Nephron progenitor cell (in vitro differentiated cells): ENCODE measurements around the gene TXLNG.
"Not testable (repeated sequence)": the region's sequence is repeated elsewhere in the genome, so short reads cannot be mapped to it uniquely, and the experiment has no call there.

ENCODE experiments used
- DNase-seq: peaks from one replicate; pipeline ENCODE4 v3.0.0; 2021
- H3K27ac Mint-ChIP-seq: 2 replicates; pipeline ENCODE4 v1.8.0; 2021; ENCODE audit warnings: mild to moderate bottlenecking, moderate library complexity, mixed read lengths
- H3K27me3 Mint-ChIP-seq: 2 replicates; pipeline ENCODE4 v1.8.0; 2021; ENCODE audit warnings: mild to moderate bottlenecking, low read depth, mixed read lengths; ENCODE audit not compliant: poor library complexity
- H3K36me3 Mint-ChIP-seq: 2 replicates; pipeline ENCODE4 v1.8.0; 2021; ENCODE audit warnings: low read depth, mixed read lengths
- H3K4me1 Mint-ChIP-seq: 2 replicates; pipeline ENCODE4 v1.8.0; 2021; ENCODE audit warnings: mixed read lengths
- H3K4me3 Mint-ChIP-seq: 2 replicates; pipeline ENCODE4 v1.8.0; 2021; ENCODE audit warnings: mild to moderate bottlenecking, moderate library complexity, mixed read lengths
- H3K9me3 Mint-ChIP-seq: 2 replicates; pipeline ENCODE4 v1.8.0; 2021; ENCODE audit warnings: mild to moderate bottlenecking, moderate library complexity, mixed read lengths
- CTCF ChIP-seq: fragments of 200-600 bp; sonication (generic); IDR thresholded peaks from 2 replicates; pipeline ENCODE4 v1.5.0; 2021; ENCODE audit warnings: antibody characterized with exemption

The TXLNG gene

GRCh38 chrX:16745659-16746058 is 40.6 kb upstream of the TXLNG start:
- H3K27ac Mint-ChIP-seq = peak overlapping the region; percentile 38
- no peak for DNase-seq
- H3K27me3 Mint-ChIP-seq = no peaks in the 10 kb centered on the region
- peaks cover 5% of the 10 kb centered on the region for H3K4me1 Mint-ChIP-seq
- peaks cover 78% of the 10 kb centered on the region for H3K36me3 Mint-ChIP-seq
- H3K4me3 Mint-ChIP-seq = no peak overlapping the region
- H3K9me3 Mint-ChIP-seq = no peaks in the 10 kb centered on the region
- no peak for TF ChIP-seq CTCF

GRCh38 chrX:16748425-16748824 is 37.8 kb upstream of the TXLNG start:
- Mint-ChIP-seq H3K36me3 (peaks cover 73% of the 10 kb centered on the region), H3K9me3 (no peaks in the 10 kb centered on the region), H3K4me1 (peaks cover 5% of the 10 kb centered on the region), H3K27me3 (no peaks in the 10 kb centered on the region), H3K4me3 (no peak overlapping the region), H3K27ac (no peak overlapping the region)
- no peak for DNase-seq
- no peak for TF ChIP-seq CTCF

GRCh38 chrX:16750136-16750535 is 36.1 kb upstream of the TXLNG start:
- H3K4me3 Mint-ChIP-seq = no peak overlapping the region
- peaks cover 5% of the 10 kb centered on the region for H3K4me1 Mint-ChIP-seq
- TF ChIP-seq CTCF = no peak
- no peaks in the 10 kb centered on the region for H3K27me3 Mint-ChIP-seq
- H3K36me3 Mint-ChIP-seq = peaks cover 75% of the 10 kb centered on the region
- no peaks in the 10 kb centered on the region for H3K9me3 Mint-ChIP-seq
- no peak overlapping the region for H3K27ac Mint-ChIP-seq
- DNase-seq = no peak

- no peak for DNase-seq
- no peaks in the 10 kb centered on the region for H3K27me3 Mint-ChIP-seq
- TF ChIP-seq CTCF = no peak
- H3K4me1 Mint-ChIP-seq = no peaks in the 10 kb centered on the region
- no peak overlapping the region for H3K27ac Mint-ChIP-seq
- no peaks in the 10 kb centered on the region for H3K9me3 Mint-ChIP-seq
- H3K4me3 Mint-ChIP-seq = no peak overlapping the region
- H3K36me3 Mint-ChIP-seq = peaks cover 73% of the 10 kb centered on the region
Measured at GRCh38 chrX:16754019-16754418, 32.2 kb upstream of the TXLNG start.

GRCh38 chrX:16756724-16757123 is 29.5 kb upstream of the TXLNG start:
- Mint-ChIP-seq H3K27ac (peak overlapping the region; percentile 66), H3K4me1 (no peaks in the 10 kb centered on the region), H3K9me3 (no peaks in the 10 kb centered on the region), H3K4me3 (no peak overlapping the region), H3K27me3 (no peaks in the 10 kb centered on the region), H3K36me3 (peaks cover 73% of the 10 kb centered on the region)
- TF ChIP-seq CTCF = no peak
- DNase-seq = no peak

- not testable (repeated sequence) for DNase-seq, H3K4me1 Mint-ChIP-seq, H3K9me3 Mint-ChIP-seq, H3K4me3 Mint-ChIP-seq, H3K27me3 Mint-ChIP-seq, H3K27ac Mint-ChIP-seq
- peaks cover 44% of the 10 kb centered on the region for H3K36me3 Mint-ChIP-seq
Measured at GRCh38 chrX:16761500-16761899, 24.8 kb upstream of the TXLNG start.

GRCh38 chrX:16762579-16762978 is 23.7 kb upstream of the TXLNG start:
- no peaks in the 10 kb centered on the region for H3K27me3 Mint-ChIP-seq
- no peak overlapping the region for H3K4me3 Mint-ChIP-seq
- H3K36me3 Mint-ChIP-seq = peaks cover 36% of the 10 kb centered on the region
- H3K4me1 Mint-ChIP-seq = no peaks in the 10 kb centered on the region
- no peak for TF ChIP-seq CTCF
- DNase-seq = no peak
- no peaks in the 10 kb centered on the region for H3K9me3 Mint-ChIP-seq
- peak overlapping the region; percentile 88 for H3K27ac Mint-ChIP-seq
